DMS 273 treated with DMSO at 0.1 percent for 48 hours (cell line): ENCODE data around the gene CRYBG3.

Experiments used
- DNase-seq: peaks from one replicate; lab custom pipeline; 2025; lab: John Stamatoyannopoulos, UW

CRYBG3 gene

GRCh38 chr3:97942801-97943546 lies 121.2 kb downstream of the CRYBG3 start:
- DNase-seq = no peak

- no peak for DNase-seq
Measured at GRCh38 chr3:97948351-97949109, 126.7 kb downstream of the CRYBG3 start.

GRCh38 chr3:97949110-97949485 lies 127.3 kb downstream of the CRYBG3 start:
- DNase-seq = peak; percentile 53

- peak; percentile 88 for DNase-seq
Measured at GRCh38 chr3:97949743-97950142, 127.9 kb downstream of the CRYBG3 start.

- DNase-seq = no peak
Measured at GRCh38 chr3:97950360-97950759, 128.5 kb downstream of the CRYBG3 start.

GRCh38 chr3:97952280-97952679 lies 130.5 kb downstream of the CRYBG3 start:
- no peak for DNase-seq

GRCh38 chr3:97952872-97953271 lies 131.1 kb downstream of the CRYBG3 start:
- no peak for DNase-seq

- DNase-seq = no peak
Measured at GRCh38 chr3:97954228-97954827, 132.5 kb downstream of the CRYBG3 start.

GRCh38 chr3:97956051-97956450 lies 134.2 kb downstream of the CRYBG3 start:
- no peak for DNase-seq

- no peak for DNase-seq
Measured at GRCh38 chr3:97957617-97958311, 136.0 kb downstream of the CRYBG3 start.

- DNase-seq = no peak
Measured at GRCh38 chr3:97958396-97958795, 136.6 kb downstream of the CRYBG3 start.

- no peak for DNase-seq
Measured at GRCh38 chr3:97958796-97959195, 137.0 kb downstream of the CRYBG3 start.

- no peak for DNase-seq
Measured at GRCh38 chr3:97959872-97960271, 138.1 kb downstream of the CRYBG3 start.

GRCh38 chr3:97960551-97960950 lies 138.7 kb downstream of the CRYBG3 start:
- no peak for DNase-seq

- DNase-seq = no peak
Measured at GRCh38 chr3:97960993-97961766, 139.4 kb downstream of the CRYBG3 start.

- no peak for DNase-seq
Measured at GRCh38 chr3:97967966-97968365, 146.2 kb downstream of the CRYBG3 start.

- no peak for DNase-seq
Measured at GRCh38 chr3:97968376-97968775, 146.6 kb downstream of the CRYBG3 start.

- no peak for DNase-seq
Measured at GRCh38 chr3:97969541-97969940, 147.7 kb downstream of the CRYBG3 start.

GRCh38 chr3:97970156-97970555 lies 148.3 kb downstream of the CRYBG3 start:
- no peak for DNase-seq

GRCh38 chr3:97970956-97971620 lies 149.3 kb downstream of the CRYBG3 start:
- peak; percentile 62 for DNase-seq
